HepG2 (cell line): ENCODE data around the gene PPBP. TPM values are rescaled to one million over a fixed set of nuclear protein-coding genes. Genes with fewer than 3 reads are reported as not detected.
A peak's percentile ranks its signal among the peaks of the same experiment; 100 is the strongest.

ENCODE experiments used
- ATAC-seq: fragments of 200-7000 bp; cut with Tn5 transposase; 3 replicates; pipeline ENCODE4 v1.9.1; 2020; ENCODE audit warnings: mild to moderate bottlenecking, moderate library complexity
- BruUV-seq: library from RNA; stranded (reverse); fragments of 400-500 nt; replicated peaks from 2 replicates; lab custom pipeline; 2021; lab: Mats Ljungman, UMichigan
- CTCF ChIA-PET: fragments of 300-600 bp; formaldehyde crosslinking; extraction: SDS; loops from one replicate; lab custom pipeline; 2021; ENCODE audit warnings: low total read pairs, inconsistent platforms, low intra/inter-chr PET ratio; lab: Yijun Ruan, JAX
- POLR2A ChIA-PET: fragments of 350-600 bp; sonication (Branson Sonifier 250); formaldehyde crosslinking; loops from one replicate; lab custom pipeline; 2020; ENCODE audit warnings: antibody characterized with exemption, inconsistent platforms; lab: Yijun Ruan, JAX
- DNase-seq: peaks from one replicate; pipeline ENCODE4 v3.0.0-alpha.2; 2015; ENCODE audit warnings: low spot score
- FAIRE-seq: peaks from 3 replicates; lab custom pipeline; 2011; peaks lifted over from hg19 to GRCh38; lab: Jason Lieb, UNC
- H2AFZ ChIP-seq: one replicate; pipeline ENCODE4 v1.6.1; 2011; ENCODE audit warnings: low read length, inconsistent platforms
- H3K27ac ChIP-seq: fragments of 300-600 bp; 3 replicates; pipeline ENCODE4 v1.8.0; 2011; ENCODE audit warnings: mixed run types, mild to moderate bottlenecking, mixed read lengths, low read length, inconsistent platforms; ENCODE audit not compliant: insufficient read depth; ENCODE audit errors: extremely low read length
- H3K27me3 ChIP-seq, 2 experiments: fragments of 200-600 bp in 1 of 2; 2 replicates in 1 of 2; 3 replicates in 1 of 2; pipeline versions ENCODE4 v1.6.0 to v1.8.0; 2011; ENCODE audit warnings: low read length in 2 of 2, mild to moderate bottlenecking in 2 of 2, moderate library complexity in 2 of 2, inconsistent platforms in 1 of 2; ENCODE audit not compliant: insufficient read depth in 2 of 2, control insufficient read depth in 1 of 2
- H3K36me3 ChIP-seq, 2 experiments: fragments of 200-600 bp in 1 of 2; replicated peaks in 1 of 2; 2 replicates in 1 of 2; 3 replicates in 1 of 2; pipeline versions ENCODE4 v1.5.1 to v1.8.0; 2011; ENCODE audit warnings: low read length in 2 of 2, inconsistent platforms in 1 of 2; ENCODE audit not compliant: insufficient read depth in 2 of 2, control insufficient read depth in 1 of 2
- H3K4me1 ChIP-seq: 2 replicates; pipeline ENCODE4 v1.5.1; 2012; ENCODE audit warnings: low read length, inconsistent platforms; ENCODE audit not compliant: insufficient read depth
- H3K4me2 ChIP-seq: 2 replicates; pipeline ENCODE4 v1.6.0; 2011; ENCODE audit warnings: low read depth, low read length, inconsistent platforms
- H3K4me3 ChIP-seq, 3 experiments: fragments of 200-600 bp in 1 of 3; sonication (generic), shearing (Covaris generic) in 1 of 3; replicated peaks in 1 of 3; 2 replicates each; pipeline ENCODE4 v1.5.1; 2011 to 2016; ENCODE audit warnings: low read length in 3 of 3, inconsistent platforms in 2 of 3, low read depth in 2 of 3, mild to moderate bottlenecking in 2 of 3, control low read depth in 1 of 3, mixed read lengths in 1 of 3; ENCODE audit not compliant: insufficient read depth in 1 of 3
- H3K79me2 ChIP-seq: one replicate; pipeline ENCODE4 v1.6.1; 2011; ENCODE audit warnings: low read length, inconsistent platforms; ENCODE audit not compliant: insufficient read depth
- H3K9ac ChIP-seq: 2 replicates; pipeline ENCODE4 v1.6.0; 2011; ENCODE audit warnings: mild to moderate bottlenecking, low read depth, low read length, inconsistent platforms; ENCODE audit not compliant: insufficient read depth
- H3K9me3 ChIP-seq: 2 replicates; pipeline ENCODE4 v1.5.1; 2012; ENCODE audit warnings: mild to moderate bottlenecking, low read length
- H4K20me1 ChIP-seq: 2 replicates; pipeline ENCODE4 v1.6.0; 2011; ENCODE audit warnings: inconsistent platforms, mild to moderate bottlenecking, low read length, moderate library complexity; ENCODE audit not compliant: insufficient read depth
- BCL6 ChIP-seq: IDR thresholded peaks from 2 replicates; pipeline ENCODE4 v1.6.1; 2016; ENCODE audit warnings: missing genetic modification reagents, missing compliant biosample characterization
- HNRNPLL ChIP-seq: fragments of 200-400 bp; formaldehyde crosslinking; IDR thresholded peaks from 2 replicates; pipeline ENCODE4 v1.6.1; 2017; ENCODE audit warnings: mild to moderate bottlenecking, low read depth, low read length; ENCODE audit not compliant: poor library complexity, severe bottlenecking
- JUNB ChIP-seq: sonication (generic); formaldehyde crosslinking; IDR thresholded peaks from 2 replicates; pipeline ENCODE4 v1.8.0; 2022; ENCODE audit warnings: missing genetic modification reagents, mild to moderate bottlenecking, borderline replicate concordance
- KLF16 ChIP-seq, 2 experiments: sonication (generic) in 1 of 2; formaldehyde crosslinking in 1 of 2; IDR thresholded peaks; 2 replicates each; pipeline versions ENCODE4 v1.6.1 to v1.8.0; 2016 to 2023; ENCODE audit warnings: missing genetic modification reagents in 2 of 2, missing compliant biosample characterization in 1 of 2
- MAFF ChIP-seq: IDR thresholded peaks from 2 replicates; pipeline ENCODE4 v1.6.1; 2011; ENCODE audit warnings: low read depth, low read length, improper control_type of control experiment
- MAFK ChIP-seq, 2 experiments: IDR thresholded peaks in 1 of 2; conservative IDR thresholded peaks in 1 of 2; 2 replicates each; pipeline ENCODE4 v1.6.1; 2011; ENCODE audit warnings: improper control_type of control experiment in 2 of 2, low read length in 2 of 2
- PRPF4 ChIP-seq: fragments of 200-400 bp; formaldehyde crosslinking; IDR thresholded peaks from 2 replicates; pipeline ENCODE4 v1.6.1; 2016; ENCODE audit warnings: low read length, low read depth; ENCODE audit not compliant: poor library complexity, severe bottlenecking
- SNAPC2 ChIP-seq: sonication (generic); formaldehyde crosslinking; IDR thresholded peaks from 2 replicates; pipeline ENCODE4 v1.8.1; 2022; ENCODE audit warnings: mild to moderate bottlenecking, missing genetic modification reagents
- SYNCRIP ChIP-seq: fragments of 200-400 bp; formaldehyde crosslinking; IDR thresholded peaks from 2 replicates; pipeline ENCODE4 v1.6.1; 2018; ENCODE audit warnings: mild to moderate bottlenecking, low read depth, low read length; ENCODE audit not compliant: insufficient read depth
- TBX2 ChIP-seq: sonication (generic); formaldehyde crosslinking; IDR thresholded peaks from 2 replicates; pipeline ENCODE4 v1.5.0; 2020; ENCODE audit warnings: missing genetic modification reagents, mild to moderate bottlenecking, borderline replicate concordance
- WGBS: methylation state at CpG from one replicate; pipeline ENCODE4 v1.1.6; 2017; ENCODE audit warnings: low lambda C conversion rate; 5-methylcytosine and 5-hydroxymethylcytosine counted together
- in situ Hi-C: cut with HindIII; loops from 2 replicates; pipeline ENCODE4 v1.10.0; 2017; ENCODE audit warnings: low pct_unique_long_range_greater_than_20kb; ENCODE audit not compliant: extremely low pct_ligation_motif_present
- intact Hi-C: fragments of 100-400 bp; cut with micrococcal nuclease; formaldehyde crosslinking; loops from one replicate; pipeline ENCODE4 v1.10.0; 2022; ENCODE audit not compliant: unreplicated experiment
- polyA plus RNA-seq, 8 experiments: library from polyadenylated mRNA; depleted of rRNA in 3 of 8; stranded (reverse) in 7 of 8; unstranded in 1 of 8; fragments of >200 nt; fragmentation: Illumina TruSeq in 4 of 8; extraction: Trizol in 4 of 8; gene quantifications; 2 replicates each; pipeline versions ENCODE4 v1.2.1 to v1.2.3, GENCODE V29; 2011 to 2016; ENCODE audit warnings: low read depth in 4 of 8, missing spikeins in 1 of 8, mixed read lengths in 1 of 8; ENCODE audit not compliant: insufficient read depth in 1 of 8
- total RNA-seq, 5 experiments: library from RNA; depleted of rRNA; stranded (reverse); fragments of >200 nt; fragmentation: Illumina TruSeq; extraction: Trizol; gene quantifications; 2 replicates each; pipeline ENCODE4 v1.2.3, GENCODE V29; 2016; ENCODE audit warnings: low read depth in 1 of 5
- TF ChIP-seq, protein P1 (sequence below): sonication (generic); formaldehyde crosslinking; IDR thresholded peaks from 2 replicates; pipeline ENCODE4 v1.5.0; 2020; ENCODE audit warnings: missing genetic modification reagents, mild to moderate bottlenecking, borderline replicate concordance
- TF ChIP-seq, protein P2 (sequence below): sonication (generic); formaldehyde crosslinking; IDR thresholded peaks from 2 replicates; pipeline ENCODE4 v1.4.0; 2020; ENCODE audit warnings: missing genetic modification reagents
- TF ChIP-seq, protein P3 (sequence below): fragments of 450-650 bp; IDR thresholded peaks from 2 replicates; pipeline ENCODE4 v1.6.1; 2016

The PPBP gene
- total and polyA plus RNA-seq, 2 of the 13 experiments (the other 11 are each of a cell fraction or from before 2014, with no cell fraction given): not detected

DNA sequence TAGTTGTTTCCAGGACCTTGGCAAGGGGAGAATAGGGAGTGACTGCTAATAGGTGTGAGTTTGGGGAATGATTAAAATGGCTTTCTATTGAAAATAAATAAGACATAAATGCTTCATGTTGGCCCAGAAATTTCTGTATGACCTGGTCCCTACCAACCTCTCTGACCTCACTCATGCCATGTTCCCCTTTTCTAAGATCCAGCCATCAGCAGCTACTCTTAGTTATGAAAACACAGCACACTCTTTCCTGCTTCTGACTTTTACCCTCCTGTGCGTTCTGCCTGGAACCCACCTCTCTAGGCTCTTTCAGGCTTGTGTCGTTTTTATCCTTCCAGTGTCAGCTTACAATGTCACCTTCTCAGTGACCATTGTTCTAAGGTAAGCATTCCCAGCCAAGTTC lies 25.3 kb upstream of the PPBP start (continued):
- TF ChIP-seq, protein P1, sequence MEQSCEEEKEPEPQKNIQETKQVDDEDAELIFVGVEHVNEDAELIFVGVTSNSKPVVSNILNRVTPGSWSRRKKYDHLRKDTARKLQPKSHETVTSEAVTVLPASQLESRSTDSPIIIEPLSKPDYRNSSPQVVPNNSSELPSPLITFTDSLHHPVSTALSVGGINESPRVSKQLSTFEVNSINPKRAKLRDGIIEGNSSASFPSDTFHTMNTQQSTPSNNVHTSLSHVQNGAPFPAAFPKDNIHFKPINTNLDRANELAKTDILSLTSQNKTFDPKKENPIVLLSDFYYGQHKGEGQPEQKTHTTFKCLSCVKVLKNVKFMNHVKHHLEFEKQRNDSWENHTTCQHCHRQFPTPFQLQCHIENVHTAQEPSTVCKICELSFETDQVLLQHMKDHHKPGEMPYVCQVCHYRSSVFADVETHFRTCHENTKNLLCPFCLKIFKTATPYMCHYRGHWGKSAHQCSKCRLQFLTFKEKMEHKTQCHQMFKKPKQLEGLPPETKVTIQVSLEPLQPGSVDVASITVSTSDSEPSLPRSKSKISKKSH: no peak
- TF ChIP-seq PRPF4: no peak

DNA sequence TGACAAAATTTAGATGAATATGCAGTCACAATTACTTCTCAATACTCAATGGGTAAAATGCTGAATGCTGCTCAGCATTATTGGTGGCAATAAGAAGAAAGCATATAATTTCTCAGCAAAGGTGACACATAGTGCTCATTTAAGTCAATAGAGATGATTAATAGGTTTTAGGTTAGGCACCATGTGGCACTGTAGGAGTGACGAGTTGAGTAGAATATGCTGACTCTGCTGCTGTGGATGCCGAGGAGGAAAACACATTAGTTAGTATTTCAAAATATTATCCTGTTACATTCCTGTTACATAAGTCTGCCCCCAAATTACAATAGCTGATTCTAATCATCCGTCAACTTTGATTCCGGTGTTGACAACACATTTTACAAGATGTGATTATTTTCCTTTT lies 24.1 kb upstream of the PPBP start:
- Histone ChIP-seq H3K27ac (no peak overlapping the region), H3K9ac (no peak overlapping the region), H3K4me2 (no peak overlapping the region), H2AFZ (no peak overlapping the region), H3K4me1 (no peaks in the 10 kb centered on the region), H3K36me3 (no peaks in the 10 kb centered on the region), H3K9me3 (no peaks in the 10 kb centered on the region), H3K4me3 (no peak overlapping the region), H3K79me2 (no peaks in the 10 kb centered on the region), H3K27me3 (no peaks in the 10 kb centered on the region), H4K20me1 (no peaks in the 10 kb centered on the region)
- BruUV-seq: no TSS peak
- intact Hi-C loops (no loop called here), in situ Hi-C loops (no loop called here)
- ChIA-PET CTCF (no interaction called here), POLR2A (no interaction called here)
- WGBS: 13% methylated on average over 4 of the region's 4 CpGs
- ATAC-seq (no peak), FAIRE-seq (no peak), DNase-seq (no peak)
- TF ChIP-seq MAFK (conservative IDR thresholded peaks at IDR 0.05 in 1 of 2, IDR thresholded peaks at IDR 0.05 in 1 of 2; ENCODE audit: low read length in 2 of 2) (peak; percentile 58 to 65; a peak in 3 of 4 replicates), SYNCRIP (no peak), MAFF (peak; percentile 50)

DNA sequence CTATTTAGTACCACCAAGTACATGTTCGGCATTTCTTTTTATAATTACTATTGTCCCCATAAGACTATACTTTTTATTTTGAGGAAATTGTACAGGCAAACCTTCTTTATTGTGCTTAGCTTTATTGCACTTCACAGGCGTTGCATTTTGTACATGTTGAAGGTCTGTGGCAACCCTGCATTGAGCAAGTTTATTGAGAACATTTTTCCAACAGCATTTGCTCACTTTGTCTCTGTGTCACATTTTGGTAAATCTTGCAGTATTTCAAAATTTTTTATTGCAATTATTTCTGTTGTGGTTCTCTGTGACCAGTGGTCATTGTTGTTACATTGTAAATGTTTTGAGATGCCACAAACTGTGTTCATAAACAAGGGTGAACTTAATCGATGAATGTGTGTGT lies 21.3 kb upstream of the PPBP start:
- Histone ChIP-seq H3K27me3 (no peaks in the 10 kb centered on the region), H3K9ac (no peak overlapping the region), H2AFZ (no peak overlapping the region), H3K27ac (no peak overlapping the region), H3K9me3 (no peaks in the 10 kb centered on the region), H3K79me2 (no peaks in the 10 kb centered on the region), H4K20me1 (no peaks in the 10 kb centered on the region), H3K36me3 (no peaks in the 10 kb centered on the region), H3K4me1 (peaks cover 21% of the 10 kb centered on the region), H3K4me2 (no peak overlapping the region), H3K4me3 (no peak overlapping the region)
- no peak for DNase-seq
- ATAC-seq: no peak
- FAIRE-seq: no peak
- intact Hi-C loops (no loop called here), in situ Hi-C loops (no loop called here)
- CTCF ChIA-PET: no interaction called here
- 12% methylated on average over 3 of the region's 3 CpGs for WGBS
- POLR2A ChIA-PET: no interaction called here
- BruUV-seq: no TSS peak
- TF ChIP-seq HNRNPLL (no peak), SNAPC2 (CRISPR knock-in tag) (no peak), JUNB (CRISPR knock-in tag) (no peak), TBX2 (CRISPR knock-in tag) (no peak), BCL6 (CRISPR knock-in tag) (no peak), KLF16 (CRISPR knock-in tag; IDR thresholded peaks at IDR 0.05) (no peak)
- TF ChIP-seq, protein P2, sequence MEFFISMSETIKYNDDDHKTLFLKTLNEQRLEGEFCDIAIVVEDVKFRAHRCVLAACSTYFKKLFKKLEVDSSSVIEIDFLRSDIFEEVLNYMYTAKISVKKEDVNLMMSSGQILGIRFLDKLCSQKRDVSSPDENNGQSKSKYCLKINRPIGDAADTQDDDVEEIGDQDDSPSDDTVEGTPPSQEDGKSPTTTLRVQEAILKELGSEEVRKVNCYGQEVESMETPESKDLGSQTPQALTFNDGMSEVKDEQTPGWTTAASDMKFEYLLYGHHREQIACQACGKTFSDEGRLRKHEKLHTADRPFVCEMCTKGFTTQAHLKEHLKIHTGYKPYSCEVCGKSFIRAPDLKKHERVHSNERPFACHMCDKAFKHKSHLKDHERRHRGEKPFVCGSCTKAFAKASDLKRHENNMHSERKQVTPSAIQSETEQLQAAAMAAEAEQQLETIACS: no peak
- TF ChIP-seq, protein P3, sequence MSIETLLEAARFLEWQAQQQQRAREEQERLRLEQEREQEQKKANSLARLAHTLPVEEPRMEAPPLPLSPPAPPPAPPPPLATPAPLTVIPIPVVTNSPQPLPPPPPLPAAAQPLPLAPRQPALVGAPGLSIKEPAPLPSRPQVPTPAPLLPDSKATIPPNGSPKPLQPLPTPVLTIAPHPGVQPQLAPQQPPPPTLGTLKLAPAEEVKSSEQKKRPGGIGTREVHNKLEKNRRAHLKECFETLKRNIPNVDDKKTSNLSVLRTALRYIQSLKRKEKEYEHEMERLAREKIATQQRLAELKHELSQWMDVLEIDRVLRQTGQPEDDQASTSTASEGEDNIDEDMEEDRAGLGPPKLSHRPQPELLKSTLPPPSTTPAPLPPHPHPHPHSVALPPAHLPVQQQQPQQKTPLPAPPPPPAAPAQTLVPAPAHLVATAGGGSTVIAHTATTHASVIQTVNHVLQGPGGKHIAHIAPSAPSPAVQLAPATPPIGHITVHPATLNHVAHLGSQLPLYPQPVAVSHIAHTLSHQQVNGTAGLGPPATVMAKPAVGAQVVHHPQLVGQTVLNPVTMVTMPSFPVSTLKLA: no peak
